Fibroblast of pulmonary artery (primary cell): ENCODE measurements around the gene XRN2.

ENCODE experiments used
- DNase-seq: peaks from one replicate; pipeline ENCODE4 v3.0.0-alpha.2; 2010; ENCODE audit warnings: low read depth
- H3K4me3 ChIP-seq: replicated peaks from 2 replicates; pipeline ENCODE4 v1.5.1; 2011; ENCODE audit warnings: low read depth, mild to moderate bottlenecking, control low read depth, low read length, moderate library complexity
- CTCF ChIP-seq: IDR thresholded peaks from 2 replicates; pipeline ENCODE4 v1.5.1; 2011; ENCODE audit warnings: mild to moderate bottlenecking, control low read depth, low read length, inconsistent platforms; ENCODE audit errors: missing control alignments

The XRN2 gene

GRCh38 chr20:21436205-21436604 is 133.1 kb downstream of the XRN2 start:
- DNase-seq: peak; percentile 67
- no peak overlapping the region for H3K4me3 ChIP-seq
- TF ChIP-seq CTCF: no peak

GRCh38 chr20:21437248-21437647 is 134.1 kb downstream of the XRN2 start:
- H3K4me3 ChIP-seq: no peak overlapping the region
- DNase-seq: no peak
- no peak for TF ChIP-seq CTCF

GRCh38 chr20:21437816-21438215 is 134.7 kb downstream of the XRN2 start:
- no peak overlapping the region for H3K4me3 ChIP-seq
- DNase-seq: no peak
- TF ChIP-seq CTCF: no peak
